GM23248 (cell line): Measurements from ENCODE around the gene YIPF1. TPM values are rescaled to one million over a fixed set of nuclear protein-coding genes. Genes with fewer than 3 reads are reported as not detected.
"Not testable (repeated sequence)": the region's sequence is repeated elsewhere in the genome, so short reads cannot be mapped to it uniquely, and the experiment has no call there.

Source experiments
- DNase-seq: peaks from one replicate; pipeline ENCODE4 v3.0.0-alpha.2; 2015
- H2AFZ ChIP-seq: fragments of 200-600 bp; sonication (generic); 2 replicates; pipeline ENCODE4 v1.6.1; 2016; ENCODE audit warnings: antibody characterized with exemption
- H3F3A ChIP-seq: fragments of 200-600 bp; sonication (generic); 2 replicates; pipeline ENCODE4 v1.6.1; 2016; ENCODE audit warnings: mild to moderate bottlenecking, antibody characterized with exemption, mixed run types; ENCODE audit not compliant: insufficient read depth
- H3K27ac ChIP-seq: fragments of 200-600 bp; sonication (generic); 2 replicates; pipeline ENCODE4 v1.5.1; 2016; ENCODE audit warnings: mild to moderate bottlenecking
- H3K27me3 ChIP-seq: fragments of 200-600 bp; sonication (generic); replicated peaks from 2 replicates; pipeline ENCODE4 v1.6.1; 2016; ENCODE audit warnings: mild to moderate bottlenecking; ENCODE audit not compliant: insufficient read depth
- H3K36me3 ChIP-seq: fragments of 200-600 bp; sonication (generic); 2 replicates; pipeline ENCODE4 v1.6.1; 2016; ENCODE audit warnings: low read depth, mild to moderate bottlenecking
- H3K4me1 ChIP-seq: fragments of 200-600 bp; sonication (generic); 2 replicates; pipeline ENCODE4 v1.6.1; 2016; ENCODE audit warnings: mild to moderate bottlenecking; ENCODE audit not compliant: insufficient read depth
- H3K4me2 ChIP-seq: fragments of 200-600 bp; sonication (generic); one replicate; pipeline ENCODE4 v1.6.1; 2016; ENCODE audit warnings: mild to moderate bottlenecking; ENCODE audit not compliant: unreplicated experiment
- H3K4me3 ChIP-seq: fragments of 200-600 bp; sonication (generic); 2 replicates; pipeline ENCODE4 v1.5.1; 2016; ENCODE audit warnings: mild to moderate bottlenecking
- H3K79me2 ChIP-seq: fragments of 200-600 bp; sonication (generic); 2 replicates; pipeline ENCODE4 v1.6.1; 2016; ENCODE audit warnings: mild to moderate bottlenecking; ENCODE audit not compliant: insufficient read depth
- H3K9ac ChIP-seq: fragments of 200-600 bp; sonication (generic); 2 replicates; pipeline ENCODE4 v1.6.1; 2016; ENCODE audit warnings: mild to moderate bottlenecking
- H3K9me2 ChIP-seq: fragments of 200-600 bp; sonication (generic); 2 replicates; pipeline ENCODE4 v1.6.1; 2016; ENCODE audit warnings: mixed run types, mild to moderate bottlenecking, moderate library complexity; ENCODE audit not compliant: insufficient read depth
- H3K9me3 ChIP-seq: fragments of 200-600 bp; sonication (generic); one replicate; pipeline ENCODE4 v1.6.1; 2017; ENCODE audit warnings: low read depth
- H4K20me1 ChIP-seq: fragments of 200-600 bp; sonication (generic); 2 replicates; pipeline ENCODE4 v1.6.0; 2016; ENCODE audit not compliant: insufficient read depth
- EZH2 ChIP-seq: fragments of 200-600 bp; sonication (generic); IDR thresholded peaks from 2 replicates; pipeline ENCODE4 v1.6.1; 2018; ENCODE audit warnings: antibody characterized with exemption, mild to moderate bottlenecking; ENCODE audit not compliant: insufficient read depth, poor library complexity, severe bottlenecking
- EZH2phosphoT487 ChIP-seq: fragments of 200-600 bp; sonication (generic); IDR thresholded peaks from 2 replicates; pipeline ENCODE4 v1.6.1; 2018; ENCODE audit warnings: antibody characterized with exemption, moderate library complexity, mild to moderate bottlenecking, low read depth; ENCODE audit not compliant: insufficient read depth
- WGBS, 2 experiments: methylation state at CpG; one replicate each; pipeline ENCODE4 v1.1.6; 2015 to 2017; ENCODE audit warnings: low lambda C conversion rate in 2 of 2, low coverage in 1 of 2; ENCODE audit errors: missing lambda C conversion rate in 2 of 2; 5-methylcytosine and 5-hydroxymethylcytosine counted together
- in situ Hi-C: fragments of 300-500 bp; cut with MboI; formaldehyde crosslinking; loops from 2 replicates; pipeline ENCODE4 v1.15.0; 2020
- polyA plus RNA-seq: library from polyadenylated mRNA; unstranded; fragments of >200 nt; fragmentation: Nextera tagmentation; extraction: Ambion mirVana; gene quantifications from 2 replicates; pipeline ENCODE4 v1.2.1, GENCODE V29; 2016
- total RNA-seq: library from RNA; depleted of rRNA; stranded (reverse); fragments of >200 nt; shearing (Covaris generic); gene quantifications from 2 replicates; pipeline ENCODE4 v1.2.3, GENCODE V29; 2014

The YIPF1 gene
- total and polyA plus RNA-seq, 2 experiments from 2014 or later = 21.0 to 23.4 TPM

DNA sequence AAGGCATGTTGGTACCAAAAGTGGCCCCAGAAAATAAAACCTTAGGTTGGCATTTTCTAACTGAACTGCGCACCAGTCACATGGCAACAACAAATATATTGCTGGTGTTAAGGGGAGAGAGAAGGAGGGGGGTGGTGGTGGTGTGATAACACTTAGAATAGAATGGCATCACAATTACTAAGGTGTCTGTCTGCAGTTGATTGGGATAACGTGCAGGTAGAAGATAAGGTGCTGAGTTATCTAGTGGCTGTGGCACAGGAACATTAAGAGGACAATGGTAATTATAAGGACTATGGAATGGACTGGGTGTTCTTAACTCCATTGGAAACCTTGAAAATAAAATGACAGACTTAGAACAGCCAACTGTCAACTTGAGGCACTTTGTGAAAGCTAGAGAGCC is 1.4 kb upstream of the YIPF1 start:
- Histone ChIP-seq H3K79me2 (no peaks in the 10 kb centered on the region), H3K27me3 (no peaks in the 10 kb centered on the region), H3K9me2 (no peaks in the 10 kb centered on the region), H3K4me3 (no peak overlapping the region), H2AFZ (no peak overlapping the region), H3K27ac (no peak overlapping the region), H3K9ac (no peak overlapping the region), H3K36me3 (no peaks in the 10 kb centered on the region), H3K9me3 (no peaks in the 10 kb centered on the region), H3F3A (peaks cover 9% of the 10 kb centered on the region), H3K4me2 (no peak overlapping the region), H3K4me1 (peaks cover 10% of the 10 kb centered on the region; the same call in 1 of the 2 replicates), H4K20me1 (no peaks in the 10 kb centered on the region)
- no peak for DNase-seq
- in situ Hi-C loops = no loop called here
- 75 to 85% methylated on average over 2 of the region's 2 CpGs for WGBS, 2 experiments
- no peak for TF ChIP-seq EZH2

- Histone ChIP-seq H3K4me2 (peak overlapping the region; percentile 88), H3K27me3 (no peaks in the 10 kb centered on the region), H3F3A (peaks cover 6% of the 10 kb centered on the region), H3K9ac (peak overlapping the region; percentile 84), H3K9me3 (no peaks in the 10 kb centered on the region), H3K4me3 (peak overlapping the region; percentile 94), H3K27ac (peak overlapping the region; percentile 87; the same call in 1 of the 2 replicates), H2AFZ (peak overlapping the region; percentile 96), H3K4me1 (peaks cover 10% of the 10 kb centered on the region; the same call in 1 of the 2 replicates), H3K79me2 (no peaks in the 10 kb centered on the region), H3K36me3 (no peaks in the 10 kb centered on the region), H4K20me1 (no peaks in the 10 kb centered on the region), H3K9me2 (no peaks in the 10 kb centered on the region)
- TF ChIP-seq EZH2phosphoT487 (no peak), EZH2 (no peak)
- no peak for DNase-seq
- in situ Hi-C loops = no loop called here
- WGBS, 2 experiments = 58 to 64% methylated on average over 7 of the region's 7 CpGs
These were observed 935 bp upstream of the YIPF1 start for GRCh38 chr1:53890522-53890941.

DNA sequence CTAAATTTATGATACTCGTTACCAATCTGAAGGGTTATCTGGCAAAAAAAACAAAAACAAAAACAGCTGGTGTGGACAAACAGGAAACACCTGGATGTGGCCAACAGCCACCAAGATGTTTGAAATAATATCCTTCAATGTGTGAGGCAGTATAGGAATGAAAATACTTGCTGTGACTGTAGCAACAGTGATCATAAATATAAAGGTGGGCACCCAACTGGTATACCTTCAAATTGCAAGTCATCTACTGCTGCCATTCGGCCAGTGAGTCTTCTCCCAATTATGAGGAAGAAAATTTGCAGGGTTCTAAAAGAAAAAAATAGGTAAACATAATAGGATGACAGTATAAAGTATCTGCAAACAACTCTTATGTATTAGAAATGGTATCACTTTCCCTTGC is 916 bp downstream of the YIPF1 start:
- TF ChIP-seq EZH2 (no peak), EZH2phosphoT487 (no peak)
- Histone ChIP-seq H3K27ac (no peak overlapping the region), H3K4me1 (peaks cover 10% of the 10 kb centered on the region; the same call in 1 of the 2 replicates), H4K20me1 (no peaks in the 10 kb centered on the region), H3K9ac (peak overlapping the region; percentile 84; the same call in 1 of the 2 replicates), H3K79me2 (no peaks in the 10 kb centered on the region), H3K27me3 (no peaks in the 10 kb centered on the region), H3K9me3 (no peaks in the 10 kb centered on the region), H3K9me2 (no peaks in the 10 kb centered on the region), H3K4me3 (peak overlapping the region; percentile 94), H3F3A (peaks cover 6% of the 10 kb centered on the region), H3K36me3 (no peaks in the 10 kb centered on the region; the same call in 1 of the 2 replicates), H3K4me2 (peak overlapping the region; percentile 88), H2AFZ (no peak overlapping the region)
- no peak for DNase-seq
- in situ Hi-C loops = no loop called here
- WGBS, 2 experiments = 62 to 63% methylated on average over 2 of the region's 2 CpGs

- DNase-seq, in situ Hi-C loops, H2AFZ ChIP-seq, H3K79me2 ChIP-seq, H3K9me3 ChIP-seq, H3F3A ChIP-seq, H3K4me1 ChIP-seq, H4K20me1 ChIP-seq, H3K9me2 ChIP-seq, H3K27me3 ChIP-seq, H3K36me3 ChIP-seq, H3K4me3 ChIP-seq, H3K27ac ChIP-seq, H3K4me2 ChIP-seq, H3K9ac ChIP-seq: not testable (repeated sequence)
- 97 to 99% methylated on average over 6 of the region's 6 CpGs for WGBS, 2 experiments
These were observed 6.0 kb downstream of the YIPF1 start for GRCh38 chr1:53883600-53883999.

GRCh38 chr1:53881853-53882252 is 7.7 kb downstream of the YIPF1 start:
- H3K79me2 ChIP-seq, in situ Hi-C loops, H2AFZ ChIP-seq, H3K36me3 ChIP-seq, H3F3A ChIP-seq, H3K4me2 ChIP-seq, H3K9me2 ChIP-seq, H3K9me3 ChIP-seq, H3K4me3 ChIP-seq, DNase-seq, H3K4me1 ChIP-seq, H4K20me1 ChIP-seq, H3K27me3 ChIP-seq, H3K9ac ChIP-seq, H3K27ac ChIP-seq: not testable (repeated sequence)
- 95% methylated on average over 2 of the region's 2 CpGs for WGBS, 2 experiments
